NCI-H187 treated with DMSO at 0.1 percent for 48 hours (cell line): ENCODE measurements around the gene SSR1.
A peak's percentile ranks its signal among the peaks of the same experiment; 100 is the strongest.

Experiments
- DNase-seq: peaks from one replicate; lab custom pipeline; 2025; lab: John Stamatoyannopoulos, UW

SSR1 gene

DNA sequence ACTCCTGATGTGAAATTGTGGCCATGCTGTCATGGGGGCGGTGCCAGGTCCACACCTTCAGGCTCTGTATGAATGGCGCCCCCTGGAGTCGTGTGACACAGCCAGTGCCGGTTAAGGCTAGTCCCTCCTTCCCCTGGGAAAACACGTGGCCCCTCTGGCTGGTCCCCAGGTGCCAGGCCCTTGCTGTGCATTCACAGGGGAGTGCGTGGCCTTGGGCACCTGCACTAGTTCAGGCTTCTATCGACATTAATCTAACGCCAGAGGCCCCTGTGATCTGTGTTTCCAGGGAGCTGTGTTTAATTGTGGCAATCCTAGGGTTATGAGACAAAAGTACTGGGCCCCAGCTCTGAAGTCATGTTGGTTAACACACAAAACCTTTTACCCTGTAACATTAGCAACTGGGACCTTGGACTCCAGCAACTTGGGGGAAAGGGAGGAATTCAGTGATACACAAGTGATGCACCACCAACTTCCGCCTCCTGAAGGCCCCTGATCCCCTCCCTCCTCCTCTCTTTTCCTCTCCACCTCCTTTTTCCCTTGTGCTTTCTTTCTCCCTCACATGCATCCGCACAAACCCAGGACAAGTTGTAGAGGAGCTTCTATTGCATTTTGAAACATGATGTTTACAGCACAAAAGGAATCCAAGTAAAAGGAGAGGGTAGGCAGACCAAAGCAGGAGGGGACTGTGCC, 74.0 kb downstream of the SSR1 start:
- DNase-seq = peak; percentile 44

DNA sequence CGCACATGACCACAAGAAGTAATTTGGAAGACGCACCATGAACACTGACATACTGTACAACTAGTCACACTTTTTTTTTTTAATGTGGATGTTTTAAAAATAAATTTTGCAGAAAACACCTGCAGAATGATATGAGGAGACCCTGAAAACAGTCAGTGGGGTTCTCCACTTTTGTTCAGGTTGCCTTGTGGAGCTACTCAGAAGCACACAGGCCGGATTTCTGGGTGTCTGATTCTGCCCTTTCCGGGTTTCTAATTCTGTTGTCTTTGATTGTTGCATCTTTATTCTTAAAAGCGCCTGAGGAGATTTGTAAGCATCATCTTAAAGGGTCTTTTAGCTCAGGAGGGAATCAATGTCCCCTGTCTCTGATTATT, 74.5 kb downstream of the SSR1 start:
- no peak for DNase-seq

DNA sequence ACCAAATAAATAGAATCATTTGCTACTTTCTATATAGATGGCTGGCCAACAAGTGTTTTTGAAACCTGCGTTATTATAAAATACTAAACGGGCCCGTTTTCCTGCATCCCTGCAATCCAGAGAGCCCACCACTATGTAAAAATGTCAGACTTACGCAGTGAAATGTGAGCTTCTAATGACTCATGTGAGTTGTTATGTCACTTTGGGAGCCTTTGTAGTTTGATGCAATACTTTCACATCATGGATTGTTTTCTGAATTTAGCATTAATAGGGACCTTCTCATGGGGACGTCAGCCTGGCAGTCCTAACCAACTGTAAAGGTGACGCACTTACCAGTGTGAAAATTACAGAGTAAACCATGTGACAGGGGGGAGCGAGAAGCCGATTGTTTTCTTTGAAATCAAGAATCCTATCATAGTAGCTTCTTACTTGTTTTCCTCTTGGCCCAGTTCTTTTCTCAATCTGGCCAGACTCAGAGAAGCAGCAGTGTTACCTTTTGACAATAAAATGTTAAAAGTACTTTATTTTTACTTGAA, 75.3 kb downstream of the SSR1 start:
- DNase-seq = no peak

DNA sequence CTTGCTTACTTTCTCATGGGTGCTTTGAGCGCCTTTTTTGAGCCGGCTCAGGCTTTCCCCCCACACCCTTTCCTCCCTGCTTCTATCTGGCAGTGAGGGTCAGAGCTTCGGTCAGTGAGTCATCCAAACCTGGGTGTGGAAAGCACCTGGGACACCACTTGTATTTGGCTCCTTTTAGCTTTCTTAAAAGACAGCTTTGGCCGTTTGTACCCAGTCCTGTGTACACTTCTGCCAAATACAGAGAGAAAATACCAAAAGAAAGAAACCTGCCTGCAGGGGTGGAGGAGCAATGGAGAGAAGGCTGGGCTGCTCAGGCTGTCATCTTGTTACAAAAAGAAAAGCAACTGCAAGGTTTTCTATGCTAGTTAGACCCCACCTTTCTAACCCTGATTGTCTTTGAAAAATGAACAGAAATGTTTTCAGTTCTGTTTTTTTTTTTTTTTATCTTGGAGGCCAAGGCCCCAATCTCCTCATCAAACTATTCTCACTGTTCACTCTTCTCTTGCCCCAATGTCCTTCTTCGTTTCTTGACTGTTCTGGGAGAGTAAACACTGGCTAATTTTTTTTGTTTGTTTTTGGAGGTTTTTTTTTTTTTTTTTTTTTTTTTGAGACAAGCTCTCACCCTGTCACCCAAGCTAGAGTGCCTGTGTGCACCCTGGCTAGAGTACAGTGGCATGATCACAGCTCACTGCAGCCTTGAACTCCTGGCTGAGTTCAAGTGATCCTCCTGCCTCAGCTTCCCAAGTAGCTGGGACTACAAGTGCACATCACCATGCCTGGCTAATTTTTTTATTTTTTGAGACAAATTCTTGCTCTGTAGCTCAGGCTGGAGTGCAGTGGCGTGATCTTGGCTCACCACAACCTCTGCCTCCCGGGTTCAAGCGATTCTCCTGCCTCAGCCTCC, 76.4 kb downstream of the SSR1 start:
- no peak for DNase-seq

- DNase-seq = peak; percentile 25
Measured at GRCh38 chr6:7235712-7236305, 77.2 kb downstream of the SSR1 start.

DNA sequence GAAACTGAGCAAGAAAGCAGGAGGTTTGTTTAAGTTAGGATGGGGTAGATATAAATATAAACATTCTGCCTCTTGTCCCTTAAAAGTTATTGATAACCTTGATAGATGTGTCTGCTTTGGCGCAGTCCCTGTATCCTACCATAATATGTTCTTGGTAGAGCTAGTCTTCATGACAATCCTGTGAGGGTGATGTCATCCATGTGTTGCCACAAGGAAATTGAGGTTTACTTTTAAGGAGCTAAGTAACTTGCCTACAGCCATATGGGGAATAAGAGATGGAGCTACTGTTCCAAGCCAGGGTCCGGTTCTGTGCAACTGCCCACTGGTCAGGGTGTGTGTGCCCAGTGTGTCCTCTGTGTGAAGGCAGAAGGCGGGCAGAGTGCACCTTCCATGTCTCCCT, 78.5 kb downstream of the SSR1 start:
- DNase-seq = no peak

DNA sequence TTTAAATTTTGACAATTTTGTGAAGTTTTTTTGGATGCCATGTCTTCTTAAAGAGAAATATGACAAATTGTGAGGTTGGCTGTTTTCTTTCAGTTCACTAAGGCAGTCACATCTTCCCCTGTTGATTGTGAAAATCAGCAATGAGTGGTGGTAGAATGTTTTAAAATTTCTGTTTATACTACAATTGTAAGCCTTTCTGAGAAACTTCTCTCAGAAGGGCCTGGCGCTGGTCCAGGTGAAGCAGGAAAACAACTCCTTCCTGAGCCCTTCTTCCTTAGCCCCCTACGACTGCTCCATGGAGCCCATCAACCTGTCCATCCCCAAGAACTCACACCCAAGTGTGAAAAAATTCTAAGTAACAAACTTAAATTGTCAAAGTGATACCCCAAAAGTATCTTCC, 80.6 kb downstream of the SSR1 start:
- DNase-seq = no peak

- DNase-seq = no peak
Measured at GRCh38 chr6:7230956-7231713, 81.9 kb downstream of the SSR1 start.

- DNase-seq = no peak
Measured at GRCh38 chr6:7230327-7230691, 82.7 kb downstream of the SSR1 start.

- no peak for DNase-seq
Measured at GRCh38 chr6:7229376-7230326, 83.3 kb downstream of the SSR1 start.

DNA sequence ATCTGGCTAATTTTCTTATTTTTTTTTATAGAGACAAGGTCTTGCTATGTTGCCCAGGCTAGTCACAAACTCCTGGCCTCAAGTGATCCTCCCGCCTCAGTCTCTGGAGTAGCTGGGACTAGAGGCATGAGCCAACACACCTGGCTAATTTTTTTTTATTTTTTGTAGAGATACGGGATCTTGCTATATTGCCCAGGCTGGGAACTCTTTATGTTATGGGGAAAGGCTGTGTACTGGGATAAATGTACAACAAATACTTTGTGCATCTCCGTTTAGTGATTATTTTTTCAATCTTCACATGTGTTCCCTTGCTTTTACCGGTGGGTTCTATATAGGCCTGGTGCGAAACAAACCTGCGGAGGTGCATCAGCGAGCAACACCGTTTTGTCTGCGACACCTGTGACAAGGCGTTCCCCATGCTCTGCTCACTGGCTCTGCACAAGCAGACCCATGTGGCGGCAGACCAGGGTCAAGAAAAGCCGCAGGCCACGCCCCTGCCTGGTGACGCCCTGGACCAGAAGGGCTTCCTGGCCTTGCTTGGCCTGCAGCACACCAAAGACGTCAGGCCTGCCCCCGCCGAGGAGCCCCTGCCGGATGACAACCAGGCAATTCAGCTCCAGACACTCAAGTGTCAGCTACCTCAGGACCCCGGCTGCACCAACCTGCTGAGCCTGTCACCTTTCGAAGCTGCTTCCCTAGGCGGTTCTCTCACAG, 84.2 kb downstream of the SSR1 start:
- DNase-seq = no peak

DNA sequence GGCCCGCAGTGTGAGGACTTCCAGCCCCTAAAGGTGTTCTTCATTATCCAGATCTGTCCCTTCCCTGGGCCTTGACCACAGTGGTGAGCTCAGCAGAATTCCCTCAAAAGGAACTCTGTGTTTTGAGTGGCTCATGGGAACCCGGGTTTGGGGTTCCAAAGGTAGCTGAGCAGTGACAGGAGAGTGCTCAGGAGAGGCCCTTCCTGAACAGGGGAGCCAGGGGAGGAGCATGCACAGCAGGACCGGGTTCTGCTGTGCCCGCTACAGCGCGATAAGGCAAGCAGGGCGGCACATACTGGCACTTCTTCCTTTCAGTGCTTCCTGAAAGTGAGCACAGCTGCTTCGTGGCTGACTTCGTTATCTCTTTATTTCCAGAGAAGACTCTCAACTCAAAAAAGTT, 88.3 kb downstream of the SSR1 start:
- no peak for DNase-seq

- no peak for DNase-seq
Measured at GRCh38 chr6:7222197-7222596, 90.8 kb downstream of the SSR1 start.

DNA sequence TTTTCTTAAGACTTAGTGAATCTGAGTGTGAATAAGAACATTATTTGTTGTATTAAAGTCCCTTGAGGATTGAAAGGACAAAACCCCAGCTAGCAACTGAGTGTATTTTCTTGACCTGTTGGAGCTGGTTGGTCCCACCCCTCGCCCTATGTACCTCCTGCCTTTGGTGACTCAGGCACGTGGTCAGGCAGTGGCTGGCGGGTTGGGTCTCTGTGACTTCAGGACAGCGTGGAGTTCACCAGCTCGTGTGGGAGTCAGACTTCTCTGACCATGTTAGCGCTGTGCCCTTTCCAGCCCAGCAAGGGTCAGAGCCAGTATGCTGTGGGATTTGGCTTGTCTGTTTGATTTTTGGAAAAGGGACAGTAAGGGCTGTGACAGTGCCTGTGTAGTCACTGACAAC, 93.7 kb downstream of the SSR1 start:
- no peak for DNase-seq

GRCh38 chr6:7218406-7218988, 94.5 kb downstream of the SSR1 start:
- DNase-seq = no peak
